CD4-positive, alpha-beta T cell treated with Interleukin-15 for 1 hour (primary cell): ENCODE data around the gene TPTE.
"Not testable (repeated sequence)": the region's sequence is repeated elsewhere in the genome, so short reads cannot be mapped to it uniquely, and the experiment has no call there.

ENCODE experiments used
- DNase-seq: peaks from one replicate; pipeline ENCODE4 v3.0.0-alpha.2; 2020

Gene TPTE

GRCh38 chr21:10521091-10521598 is at the start of gene TPTE:
Gene TPTE (plus strand): TSS chr21:10521583. CDS start chr21:10538724, 17,141 bp downstream.
- no peak for DNase-seq

- not testable (repeated sequence) for DNase-seq
Measured at GRCh38 chr21:10471999-10472398, 49.4 kb upstream of the TPTE start.

GRCh38 chr21:10477794-10478193 is 43.6 kb upstream of the TPTE start:
- DNase-seq, result not testable (repeated sequence)

DNA sequence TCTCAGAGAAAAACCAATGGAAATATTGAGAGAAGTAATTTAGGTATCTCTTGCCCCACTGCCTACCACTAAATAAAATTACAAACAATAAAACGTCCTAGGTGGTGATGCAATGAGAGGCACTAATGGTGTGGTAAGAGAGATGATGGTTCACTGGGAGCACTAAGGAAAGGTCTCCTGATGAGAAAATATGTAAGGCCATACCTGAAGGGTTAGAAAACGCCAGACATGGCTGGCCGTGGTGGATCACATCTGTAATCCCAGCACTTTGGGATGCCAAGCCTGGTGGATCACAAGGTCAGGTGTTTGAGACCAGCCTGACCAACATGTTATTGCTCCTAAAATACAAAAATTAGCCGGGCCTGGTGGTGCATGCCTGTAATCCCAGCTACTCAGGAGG is 41.5 kb upstream of the TPTE start:
- DNase-seq, result not testable (repeated sequence)

DNA sequence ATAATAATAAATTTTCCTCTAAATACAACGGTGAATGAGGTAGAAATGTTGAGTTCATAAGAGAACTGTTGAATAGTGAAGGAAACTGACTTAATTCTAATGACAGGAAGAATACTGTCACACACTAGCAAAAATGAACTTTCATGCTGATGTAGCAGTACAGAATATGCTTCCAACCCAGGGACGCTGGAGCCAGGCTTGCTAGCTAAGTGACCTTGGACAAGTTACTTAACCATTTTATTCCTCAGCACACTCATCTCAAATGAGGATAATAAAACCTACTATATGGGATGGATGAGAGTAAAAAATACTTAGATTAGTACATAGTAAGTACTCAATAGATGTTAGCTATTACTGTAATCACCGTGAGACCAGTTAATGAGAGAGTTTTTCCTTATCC is 36.5 kb upstream of the TPTE start:
- not testable (repeated sequence) for DNase-seq

GRCh38 chr21:10490453-10490852 is 30.9 kb upstream of the TPTE start:
- not testable (repeated sequence) for DNase-seq

GRCh38 chr21:10511116-10511515 is 10.3 kb upstream of the TPTE start:
- DNase-seq, result no peak

DNA sequence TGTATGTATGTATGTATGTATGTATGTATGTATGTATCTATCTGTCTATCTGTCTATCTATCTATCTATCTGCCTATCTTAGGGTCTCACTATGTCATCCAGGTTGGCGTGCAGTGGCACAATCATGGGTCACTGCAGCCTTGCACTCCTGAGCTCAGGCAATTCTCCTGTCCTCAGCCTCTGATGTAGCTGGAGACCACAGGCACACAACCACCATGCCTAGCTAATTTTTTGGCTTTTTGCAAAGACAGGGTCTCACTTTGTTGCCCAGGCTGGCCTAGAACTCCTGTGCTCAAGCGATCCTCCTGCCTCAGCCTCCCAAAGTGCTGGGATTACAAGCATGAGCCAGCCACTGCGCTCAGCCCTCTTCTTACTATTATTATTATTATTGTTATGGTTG is 4.5 kb upstream of the TPTE start:
- not testable (repeated sequence) for DNase-seq

GRCh38 chr21:10517904-10518303 is 3.5 kb upstream of the TPTE start:
- DNase-seq, result not testable (repeated sequence)

GRCh38 chr21:10521835-10522500 is 585 bp downstream of the TPTE start:
- not testable (repeated sequence) for DNase-seq

DNA sequence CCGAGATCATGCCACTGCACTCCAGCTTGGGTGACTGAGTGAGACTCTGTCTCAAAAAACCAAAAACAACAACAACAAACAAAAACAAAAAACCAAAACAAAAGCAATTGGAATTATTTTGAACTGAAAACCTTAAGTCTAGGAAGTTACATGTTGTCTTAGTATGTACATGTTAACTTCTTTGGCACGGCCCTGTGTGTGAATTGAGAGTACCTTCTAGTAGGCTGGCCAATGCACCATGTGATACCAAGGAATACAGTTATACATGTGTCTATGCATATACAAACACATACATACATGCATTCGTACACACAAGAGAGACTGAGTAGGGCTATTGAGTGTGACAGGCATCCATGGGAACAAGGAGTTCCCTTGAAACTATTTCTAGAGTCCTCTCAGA is 18.6 kb downstream of the TPTE start:
- no peak for DNase-seq

GRCh38 chr21:10544376-10544775 is 23.0 kb downstream of the TPTE start:
- DNase-seq, result not testable (repeated sequence)

DNA sequence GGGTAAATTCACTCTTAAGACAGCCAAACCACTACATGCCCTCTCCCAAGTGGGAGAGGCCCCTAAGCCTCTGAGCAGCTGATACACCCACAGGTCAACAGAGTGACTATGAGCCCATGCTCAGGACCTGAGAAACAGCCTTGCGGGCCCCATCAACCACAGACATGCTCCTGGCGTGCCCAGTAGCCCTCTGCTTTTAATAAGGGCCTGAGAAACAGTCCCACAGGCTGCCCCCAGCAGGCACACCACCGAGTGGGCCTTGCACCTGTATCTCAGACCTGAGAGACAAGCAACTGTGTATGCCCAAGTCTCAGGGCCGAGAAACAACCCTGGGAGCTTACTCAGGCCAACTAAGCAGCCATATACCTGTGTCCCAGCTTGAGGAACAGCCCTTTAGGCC is 26.5 kb downstream of the TPTE start:
- DNase-seq, result not testable (repeated sequence)

GRCh38 chr21:10548331-10548954 is 27.1 kb downstream of the TPTE start:
- not testable (repeated sequence) for DNase-seq

DNA sequence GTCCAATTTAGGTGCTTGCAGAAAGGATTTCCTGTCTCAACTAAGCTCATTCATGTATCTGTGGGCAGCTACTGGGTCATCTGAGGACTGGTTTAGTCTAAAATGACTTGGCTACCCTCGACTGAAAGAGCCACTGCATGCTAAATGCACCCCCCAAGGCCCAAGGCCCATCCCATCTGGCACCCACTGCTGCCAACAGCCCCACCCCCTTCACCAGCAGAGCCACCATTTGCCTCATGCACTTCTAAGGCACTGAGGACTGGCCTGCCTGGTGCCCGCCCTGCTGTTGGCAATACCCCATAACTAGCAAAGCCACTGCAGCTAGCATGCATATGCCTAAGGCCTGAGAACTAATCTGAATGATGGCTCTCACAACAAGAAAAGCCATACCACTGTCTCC is 49.4 kb downstream of the TPTE start:
- DNase-seq, result not testable (repeated sequence)

DNA sequence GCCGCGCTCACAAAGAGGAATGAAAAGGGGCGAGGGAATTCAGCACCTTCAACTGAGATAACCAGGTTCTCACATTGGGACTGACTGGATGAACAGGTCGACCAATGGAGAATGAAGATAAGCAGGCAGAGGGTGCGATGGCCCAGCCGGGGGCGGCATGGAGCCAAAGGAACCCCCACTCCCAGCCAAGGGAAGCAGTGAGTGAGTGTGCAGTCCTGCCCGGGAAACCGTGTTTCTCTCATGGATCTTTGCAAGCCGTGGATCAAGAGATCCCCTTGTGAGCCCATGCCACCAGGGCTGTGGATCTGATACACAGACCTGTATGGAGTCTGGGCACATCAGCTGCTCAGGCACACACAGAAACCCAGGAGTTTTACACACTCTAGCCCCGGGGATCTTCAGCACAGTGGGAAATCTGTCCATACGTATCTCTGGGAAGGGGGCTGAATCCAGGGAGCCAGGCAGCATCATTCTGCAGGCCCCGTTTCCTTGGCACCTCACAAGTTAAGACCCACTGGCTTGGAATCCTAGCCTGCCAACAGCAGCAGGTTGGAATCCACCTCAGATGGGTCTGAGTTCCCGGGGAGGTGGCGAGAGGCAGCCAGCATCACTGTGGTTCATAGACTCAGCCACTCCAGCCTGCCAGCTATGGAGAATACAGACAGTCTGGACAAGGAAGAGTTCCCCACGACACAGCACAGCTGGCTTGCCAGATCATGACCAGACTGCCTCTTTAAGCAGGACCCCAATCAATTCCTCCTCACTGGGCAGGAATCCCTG is 53.3 kb downstream of the TPTE start:
- not testable (repeated sequence) for DNase-seq

DNA sequence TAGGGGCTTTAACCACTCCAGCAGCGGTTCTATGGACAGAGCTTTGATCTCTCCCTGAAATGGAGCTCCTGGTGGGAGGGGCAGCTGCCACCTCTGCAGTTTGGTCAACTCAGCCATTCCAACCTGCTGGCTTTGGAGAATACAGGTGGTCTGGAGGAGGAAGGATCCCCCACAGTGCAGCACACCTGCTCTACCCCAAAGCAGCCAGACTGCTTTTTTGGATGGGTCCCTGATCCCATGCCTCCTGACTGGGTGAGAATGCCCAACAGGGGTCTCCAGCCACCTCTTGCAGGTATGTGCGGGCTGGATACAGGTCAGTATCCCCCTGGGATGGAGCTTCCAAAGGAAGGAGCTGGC is 53.9 kb downstream of the TPTE start:
- DNase-seq, result no peak

DNA sequence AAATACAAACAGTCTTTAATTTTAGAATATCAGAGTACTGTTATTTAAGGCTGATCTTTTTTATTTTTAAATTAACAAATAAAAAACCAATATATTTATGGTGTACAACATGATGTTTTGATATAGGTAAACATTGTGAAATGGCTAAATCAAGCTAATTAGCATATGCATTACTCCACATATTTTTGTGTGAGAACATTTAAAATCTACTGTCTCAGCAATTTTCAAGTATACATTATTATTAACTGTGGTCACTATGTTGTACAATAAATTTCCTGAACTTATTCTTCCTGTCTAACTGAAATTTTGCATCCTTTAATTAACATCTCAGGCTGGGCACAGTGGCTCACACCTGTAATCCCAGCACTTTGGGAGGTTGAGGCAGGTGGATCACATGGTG is 57.5 kb downstream of the TPTE start:
- not testable (repeated sequence) for DNase-seq

DNA sequence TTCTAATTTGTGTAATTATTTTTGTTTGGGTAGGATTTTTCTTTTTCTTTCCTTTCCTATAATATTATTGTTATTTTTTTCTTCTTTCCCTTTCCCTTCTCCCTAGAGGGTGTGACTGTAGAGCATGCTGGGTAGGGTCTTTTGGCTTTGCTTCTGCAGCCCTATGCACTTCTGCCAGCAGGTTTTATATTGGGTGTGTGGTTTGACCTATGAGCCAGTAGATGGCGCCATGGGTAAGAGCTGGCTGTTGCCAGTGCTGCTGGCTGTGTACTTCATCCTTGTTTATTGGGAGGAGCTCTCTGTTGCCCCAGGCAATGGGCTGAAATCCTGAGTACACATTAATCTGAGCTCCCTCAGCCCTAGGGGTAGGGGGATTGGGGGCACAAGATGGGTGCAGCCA is 67.7 kb downstream of the TPTE start:
- DNase-seq, result not testable (repeated sequence)

GRCh38 chr21:10607074-10607473 is 85.7 kb downstream of the TPTE start:
- not testable (repeated sequence) for DNase-seq

DNA sequence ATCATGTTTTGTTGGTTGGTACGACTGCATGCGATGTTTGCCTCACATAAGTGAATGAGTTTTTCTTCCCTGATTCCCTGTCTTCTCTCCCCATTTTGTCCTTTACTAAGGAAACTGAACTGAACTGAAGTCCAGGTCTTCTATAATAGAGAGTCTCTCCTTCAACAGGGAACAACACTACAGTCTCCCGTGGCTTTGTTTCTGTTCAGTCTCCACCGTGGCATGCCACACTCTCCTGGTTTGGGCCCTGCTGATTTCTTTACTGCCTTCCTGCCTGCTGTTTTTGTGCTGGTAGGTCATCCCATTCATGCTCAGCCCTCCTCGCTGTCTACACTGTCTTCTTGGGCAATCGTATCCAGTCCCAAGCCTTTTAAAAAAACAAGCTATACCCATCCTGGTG is 92.9 kb downstream of the TPTE start:
- DNase-seq, result not testable (repeated sequence)

DNA sequence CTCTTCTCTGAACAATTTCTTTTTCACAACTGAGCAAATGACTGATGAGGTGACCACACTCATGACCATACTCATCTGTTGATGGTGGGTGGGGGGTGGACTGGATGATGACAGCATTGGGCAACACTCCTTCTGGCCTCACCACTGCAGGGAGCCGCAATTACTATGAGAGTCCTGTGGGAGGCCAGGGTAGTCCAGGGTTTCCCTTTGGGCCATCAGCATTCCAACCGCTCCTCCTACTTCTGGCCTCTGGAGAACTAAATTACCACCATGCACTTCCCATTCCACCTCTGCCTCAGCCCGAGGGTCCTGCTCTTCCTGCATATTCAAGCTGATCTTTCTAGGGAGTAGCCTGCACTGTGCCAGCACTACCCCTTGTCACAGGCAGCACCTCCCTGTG is 94.7 kb downstream of the TPTE start:
- DNase-seq, result not testable (repeated sequence)

- DNase-seq, result no peak
Measured at GRCh38 chr21:10616535-10616934, 95.2 kb downstream of the TPTE start.
